IPS-NIHi7 (cell line): Measurements from ENCODE around the gene CLBA1.

Experiments
- DNase-seq: peaks from one replicate; pipeline ENCODE4 v3.0.0; 2012; ENCODE audit warnings: mixed read lengths; ENCODE audit errors: extremely low spot score

The CLBA1 gene

DNA sequence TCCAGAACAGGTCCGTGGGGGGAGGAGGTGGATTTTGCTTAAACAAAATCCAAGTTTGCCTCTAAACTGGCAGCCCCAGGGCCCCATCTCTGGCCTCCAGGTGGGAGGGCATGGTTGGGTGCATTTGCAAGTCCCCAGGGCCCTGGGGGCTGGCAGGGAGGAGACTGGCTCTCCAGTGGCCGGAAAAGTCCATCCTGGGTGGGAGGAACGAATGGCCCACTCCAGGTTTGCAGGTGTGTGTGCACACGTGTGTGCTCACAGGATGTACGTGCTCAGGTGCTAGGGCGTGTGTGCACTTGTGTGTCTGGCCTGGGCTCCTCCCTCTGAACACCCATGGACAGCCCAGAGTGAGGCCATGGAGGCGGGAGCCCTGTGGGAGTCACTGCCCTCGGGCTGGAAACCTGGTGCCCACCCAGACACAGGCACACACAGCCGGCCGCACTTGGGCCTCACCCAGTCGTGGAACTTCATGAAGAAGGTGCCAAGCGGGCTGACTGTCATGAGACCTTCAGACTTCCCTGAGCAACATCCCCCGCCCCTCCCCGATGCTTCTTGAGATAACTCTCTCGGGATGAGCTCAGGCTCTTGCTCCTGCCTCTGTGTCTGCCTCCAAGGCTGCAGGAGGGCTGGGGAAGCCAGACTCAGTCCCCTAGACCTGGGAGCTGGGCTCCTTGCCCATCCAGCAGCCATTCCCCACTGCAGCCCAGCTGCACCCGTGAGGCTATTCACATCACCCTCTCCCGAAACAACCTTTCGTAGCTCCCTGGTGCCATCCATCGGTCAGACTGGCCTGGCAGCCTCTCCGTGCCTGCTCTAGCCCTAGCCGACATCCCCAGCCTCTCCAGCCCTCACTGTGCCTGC is 16.8 kb upstream of the CLBA1 start:
- DNase-seq: no peak

DNA sequence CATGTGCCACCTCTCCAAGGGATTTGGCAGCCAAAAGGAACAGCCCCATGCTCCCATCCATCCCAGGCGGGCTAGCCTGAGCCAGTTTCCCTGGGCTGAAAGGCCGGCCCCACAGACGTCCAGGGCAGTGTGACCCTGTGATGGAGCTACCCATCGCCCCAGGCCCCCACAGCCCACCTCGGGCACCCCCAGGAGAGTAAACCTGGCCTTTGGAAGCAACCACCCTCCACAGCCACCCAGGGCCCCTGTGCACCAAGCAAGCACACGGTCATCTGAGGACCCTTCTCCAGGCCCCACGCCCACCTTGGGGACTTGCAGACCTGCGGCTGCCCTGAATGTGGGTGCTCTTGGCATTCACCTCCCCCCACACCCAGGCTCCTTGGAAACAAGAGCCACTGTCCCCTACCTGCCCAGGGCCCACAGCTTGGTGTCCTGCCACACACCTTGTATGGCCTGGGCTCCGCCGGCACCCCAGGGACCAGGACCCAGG is 15.8 kb upstream of the CLBA1 start:
- no peak for DNase-seq

DNA sequence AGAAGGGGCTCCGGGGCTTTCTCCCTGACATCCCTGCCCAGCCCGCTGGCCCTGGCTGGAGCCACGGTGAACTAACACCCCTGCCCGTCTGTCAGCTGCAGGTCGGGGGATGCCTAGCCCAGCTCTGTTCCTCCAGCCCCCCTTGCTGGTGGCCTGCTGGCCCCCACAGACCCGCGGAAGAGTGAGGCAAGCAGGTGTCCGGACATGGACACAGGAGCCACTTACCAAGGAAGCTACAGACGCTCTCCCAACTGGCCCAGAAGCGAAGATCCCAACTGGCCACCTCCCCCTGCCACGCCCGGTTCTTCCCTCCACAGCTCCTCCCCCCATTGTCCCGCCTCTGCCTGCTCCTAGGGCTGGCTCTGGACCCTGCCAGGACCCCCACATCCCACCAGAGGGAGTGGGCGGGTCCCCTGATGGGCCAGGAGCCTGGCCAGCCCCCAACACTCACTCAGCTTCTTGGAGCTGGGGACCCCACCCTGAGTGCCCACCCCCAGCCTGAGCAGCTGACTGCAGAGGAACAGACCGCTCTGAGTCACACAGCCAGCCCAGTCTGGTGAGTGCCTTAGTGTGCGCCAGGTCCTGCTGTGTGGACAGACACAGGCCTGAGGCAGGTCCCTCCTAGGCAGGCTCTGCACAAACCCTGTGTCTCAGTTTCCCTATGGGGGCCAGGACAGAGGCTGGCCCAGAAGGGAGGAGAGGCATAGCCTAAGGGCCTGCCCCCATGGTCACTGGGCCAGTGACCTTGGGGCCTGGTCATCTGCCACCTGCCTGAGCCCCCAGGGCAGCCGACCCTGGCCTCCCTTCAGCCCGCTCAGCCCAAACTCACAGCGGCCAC is 15.1 kb upstream of the CLBA1 start:
- no peak for DNase-seq

DNA sequence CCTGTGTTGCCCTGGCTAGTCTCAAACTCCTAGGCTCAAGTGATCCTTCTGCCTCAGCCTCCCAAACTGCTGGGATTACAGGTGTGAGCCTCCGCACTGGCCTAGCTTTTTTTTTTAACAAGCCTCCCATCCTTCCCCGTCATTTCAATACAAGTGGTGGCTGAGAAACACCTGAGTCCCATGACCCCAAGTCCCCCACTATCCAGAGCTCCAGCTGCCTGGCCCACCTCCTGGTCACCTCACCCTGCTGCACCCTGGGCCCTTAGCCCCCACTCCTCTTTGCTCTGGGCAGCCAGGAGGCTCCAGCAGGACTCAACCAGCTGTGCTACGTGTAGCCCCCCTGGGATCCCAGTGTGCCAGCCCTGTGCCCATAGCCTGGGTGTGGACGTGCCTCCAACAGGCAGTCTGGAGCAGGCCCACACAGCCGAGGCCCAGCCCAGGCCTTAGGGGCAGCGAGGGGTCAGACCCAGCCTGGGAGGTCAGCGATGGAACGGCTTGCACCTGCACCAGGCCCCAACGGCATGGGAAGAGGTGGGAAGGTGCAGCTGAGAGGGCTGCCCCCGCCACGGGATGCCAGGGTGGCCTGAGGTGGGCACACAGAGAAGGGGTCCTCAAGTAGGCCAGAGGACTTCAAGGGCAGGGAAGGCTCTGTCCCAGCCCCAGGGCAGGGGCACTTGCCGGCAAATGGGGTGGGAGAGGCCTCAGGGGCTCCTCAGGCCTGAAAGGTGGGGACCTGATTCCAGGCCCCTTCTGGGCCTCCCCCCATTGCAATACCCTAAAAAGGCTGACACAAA is 13.9 kb upstream of the CLBA1 start:
- no peak for DNase-seq

DNA sequence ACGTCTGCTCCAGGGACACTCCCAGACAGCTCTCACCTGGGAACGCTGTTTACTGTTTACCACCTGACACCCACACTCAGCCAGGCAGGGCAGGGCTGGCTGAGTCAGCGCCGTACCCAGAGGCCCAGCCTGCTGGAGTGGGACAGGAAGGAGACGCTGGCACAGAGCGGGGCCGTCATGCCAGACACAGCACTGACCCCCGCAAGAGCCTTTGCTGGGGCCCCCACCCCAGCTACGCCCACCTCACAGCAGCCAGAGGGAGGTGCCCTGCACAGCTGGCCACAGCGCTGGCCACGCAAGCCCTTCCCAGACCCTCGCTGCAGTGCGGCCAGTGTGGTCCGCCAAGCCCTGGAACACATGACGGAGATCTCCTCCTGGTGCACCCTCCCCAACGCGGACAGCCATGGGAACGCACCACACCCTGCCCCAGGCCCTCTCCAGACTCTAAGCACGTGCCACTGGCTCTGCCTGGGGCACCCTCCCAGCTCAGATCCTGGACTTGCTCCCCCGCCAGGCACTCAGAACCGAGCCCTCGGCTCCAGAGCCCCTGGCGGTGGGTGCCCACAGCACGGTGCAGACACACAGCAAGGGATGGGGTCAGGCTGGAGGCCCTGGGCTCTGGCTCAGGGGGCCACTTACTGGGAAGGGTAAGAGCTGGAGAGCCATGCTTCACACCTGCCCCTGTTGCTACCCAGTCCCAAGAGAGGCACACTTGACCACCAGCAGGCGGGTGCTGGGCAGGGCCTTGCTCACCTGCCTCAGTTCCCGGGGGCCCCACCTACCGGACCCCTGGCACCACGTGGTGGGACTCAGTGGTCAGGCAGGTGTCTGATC is 13.1 kb upstream of the CLBA1 start:
- DNase-seq: no peak

DNA sequence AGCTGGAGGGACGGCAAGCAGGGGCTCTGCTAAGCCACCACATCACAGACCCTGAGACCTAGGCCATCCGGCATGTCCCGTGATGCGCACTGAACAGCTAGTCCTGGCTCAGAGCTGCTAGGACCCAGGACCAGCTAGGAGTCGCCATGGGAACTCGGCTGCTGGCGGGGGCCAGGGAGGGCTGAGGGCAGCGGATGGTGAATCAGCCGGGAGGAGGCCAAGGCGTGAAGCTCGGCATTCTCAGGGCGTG is 12.5 kb upstream of the CLBA1 start:
- peak; percentile 50 for DNase-seq

DNA sequence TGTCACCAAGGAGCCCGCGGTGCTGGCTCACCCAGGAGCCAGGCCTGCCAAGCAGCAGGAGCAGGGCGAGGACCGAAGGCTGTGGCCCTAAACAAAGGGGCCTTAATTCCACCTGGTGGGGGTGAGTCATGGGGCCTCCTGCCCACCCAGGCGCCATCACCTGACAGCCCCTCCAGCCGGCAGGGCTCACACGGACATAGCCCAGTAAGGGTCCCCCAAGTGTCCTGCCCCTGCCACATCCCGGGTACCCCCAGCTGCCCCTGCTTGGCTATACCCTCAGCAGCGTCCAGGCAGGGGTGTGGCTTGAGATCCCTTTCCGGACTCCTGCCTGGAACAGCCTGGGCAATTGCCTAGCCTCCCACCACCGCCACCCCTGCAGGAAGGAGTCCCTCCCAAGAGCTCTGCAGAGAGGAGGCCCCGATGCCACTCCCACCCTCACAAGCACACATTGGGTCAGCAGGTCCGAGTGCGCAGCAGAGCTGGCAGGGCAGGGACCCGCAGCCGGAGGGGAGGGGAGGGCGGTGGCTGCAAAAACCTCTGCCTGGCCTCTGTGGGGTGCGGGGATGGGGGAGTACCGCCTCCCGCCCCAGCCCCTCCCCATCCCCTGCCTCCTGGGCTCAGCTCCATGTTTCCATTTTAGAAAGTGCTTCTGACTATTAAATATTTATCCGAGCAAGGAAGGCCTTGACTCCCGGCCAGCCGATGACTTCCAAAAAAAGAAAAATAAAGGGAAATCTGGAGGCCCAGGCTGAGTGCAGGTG is 12.0 kb upstream of the CLBA1 start:
- DNase-seq: no peak

DNA sequence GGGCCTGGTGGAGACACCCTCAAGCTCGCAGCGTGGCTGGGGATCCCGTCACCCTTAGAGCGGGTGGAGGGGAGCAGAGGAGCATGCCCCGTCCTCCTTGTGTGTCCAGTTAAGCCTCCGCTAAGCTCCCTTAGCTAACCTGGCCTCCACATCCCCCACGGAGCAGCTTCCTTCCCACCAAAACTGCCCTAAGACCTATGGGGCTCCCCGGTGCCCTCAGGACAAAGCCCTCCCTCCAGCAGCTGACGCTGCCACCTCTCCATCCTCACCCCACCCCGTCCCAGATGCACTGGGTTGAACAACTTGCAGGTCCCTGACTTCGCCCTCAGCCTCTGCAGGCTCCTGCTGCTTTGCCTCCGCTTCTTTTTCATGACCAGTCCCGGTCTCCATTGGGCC is 11.4 kb upstream of the CLBA1 start:
- DNase-seq: no peak

DNA sequence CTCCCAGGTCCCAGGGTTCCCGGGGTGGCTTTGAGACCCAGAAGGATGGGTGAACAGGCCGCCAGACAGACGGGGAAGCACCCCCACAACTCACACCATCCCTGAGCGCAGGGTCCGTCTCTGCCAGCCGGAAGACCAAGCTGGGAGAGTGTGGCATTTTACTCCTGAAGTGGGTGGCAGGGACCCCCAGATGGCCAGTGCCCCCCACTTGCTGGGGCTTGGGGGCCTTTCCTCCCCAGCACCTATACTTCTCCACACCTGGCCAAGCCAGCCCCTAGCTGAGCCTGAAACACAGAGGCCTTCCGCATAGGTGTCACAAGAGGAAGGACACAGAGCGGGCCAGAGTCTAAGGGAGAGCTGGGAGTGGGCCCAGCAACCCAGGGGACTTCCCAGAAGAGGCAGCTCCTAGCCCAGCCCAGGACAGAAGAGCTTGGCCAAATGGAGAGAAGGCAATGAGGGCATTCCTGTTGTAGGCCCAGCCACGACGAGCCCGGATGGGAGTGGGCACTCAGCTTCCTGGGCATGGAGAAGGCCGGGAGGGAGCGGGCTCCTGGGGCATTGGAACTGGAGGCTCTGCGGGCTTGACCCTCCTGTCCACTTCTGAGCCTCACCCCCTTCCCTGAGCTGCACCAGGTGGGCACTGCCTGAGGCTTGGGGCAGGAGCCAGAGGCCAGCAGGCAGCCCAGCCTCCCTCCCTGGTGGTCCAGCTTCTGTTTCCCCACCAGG is 10.8 kb upstream of the CLBA1 start:
- DNase-seq: no peak

DNA sequence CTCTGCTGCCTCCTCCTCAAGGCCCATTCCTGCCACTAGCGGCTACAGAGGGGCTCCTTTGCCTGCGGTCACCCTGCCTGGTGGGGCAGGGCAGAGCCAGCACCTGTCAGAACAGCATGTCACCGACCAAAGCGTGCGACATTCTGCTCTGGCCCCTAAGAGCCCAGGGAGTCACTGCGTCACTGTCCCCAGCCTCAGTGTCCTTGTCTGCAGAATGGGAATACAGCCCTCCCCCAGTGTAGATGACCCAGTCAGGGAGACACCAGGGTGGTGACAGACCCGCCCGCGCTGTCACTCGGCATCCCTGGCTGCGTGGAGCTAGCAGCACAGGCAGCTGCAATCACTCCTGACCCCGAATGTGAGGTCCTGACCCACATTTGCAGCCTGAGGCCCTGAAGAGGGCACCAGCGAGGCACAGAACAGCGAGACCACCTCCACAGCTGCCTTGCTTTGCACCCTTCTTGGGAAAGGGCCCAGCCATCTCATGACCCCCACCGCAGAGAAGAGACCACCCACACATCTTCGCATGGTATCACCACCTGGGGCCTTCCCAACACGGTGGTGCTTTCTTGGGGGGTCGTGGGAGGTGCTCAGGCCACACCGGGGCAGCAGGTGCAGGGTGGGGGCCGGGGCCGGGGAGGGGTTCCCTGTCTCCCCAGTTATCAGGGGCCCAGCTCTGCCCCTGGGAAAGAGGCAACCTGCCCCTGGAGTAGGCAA is 9.9 kb upstream of the CLBA1 start:
- no peak for DNase-seq

DNA sequence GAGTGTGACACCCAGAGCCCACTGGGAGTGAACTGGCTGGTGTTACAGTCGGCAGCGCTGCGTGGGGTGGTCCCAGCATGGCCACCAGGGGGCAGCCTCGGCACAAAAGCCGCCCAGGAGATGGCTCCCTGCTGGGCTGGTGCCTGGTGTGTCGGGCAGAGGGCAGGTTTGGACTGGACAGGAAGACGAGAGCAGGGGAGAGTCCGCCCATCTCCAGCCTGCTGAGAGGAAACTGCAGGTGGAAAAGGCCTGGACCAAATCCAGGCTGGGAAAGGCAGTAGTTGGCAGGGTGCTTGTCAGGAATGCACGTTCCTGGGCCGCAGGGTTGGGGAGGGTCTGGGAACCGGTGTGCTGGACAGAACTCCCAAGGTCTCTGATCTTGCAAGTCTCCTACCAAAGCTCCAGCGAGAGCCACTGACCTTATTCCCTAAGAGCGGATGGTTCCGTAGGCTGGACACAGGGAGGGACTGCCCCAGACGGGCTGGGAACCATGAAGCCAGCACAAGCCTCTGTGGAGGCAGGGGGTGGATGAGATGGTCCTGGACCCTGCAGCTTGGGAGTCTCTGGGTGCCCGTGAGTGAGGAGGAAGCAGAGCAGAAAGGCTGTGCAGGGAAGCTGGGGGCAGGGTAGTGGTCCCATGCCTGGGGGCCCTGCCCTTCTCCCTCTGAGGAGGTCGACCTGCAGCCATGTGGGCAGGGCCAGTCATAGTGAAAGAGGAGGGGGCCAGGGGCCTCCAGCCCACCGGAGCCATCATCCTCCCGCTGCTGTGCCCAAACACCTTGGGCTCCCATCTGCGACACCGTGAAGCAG is 9.2 kb upstream of the CLBA1 start:
- DNase-seq: peak; percentile 61

DNA sequence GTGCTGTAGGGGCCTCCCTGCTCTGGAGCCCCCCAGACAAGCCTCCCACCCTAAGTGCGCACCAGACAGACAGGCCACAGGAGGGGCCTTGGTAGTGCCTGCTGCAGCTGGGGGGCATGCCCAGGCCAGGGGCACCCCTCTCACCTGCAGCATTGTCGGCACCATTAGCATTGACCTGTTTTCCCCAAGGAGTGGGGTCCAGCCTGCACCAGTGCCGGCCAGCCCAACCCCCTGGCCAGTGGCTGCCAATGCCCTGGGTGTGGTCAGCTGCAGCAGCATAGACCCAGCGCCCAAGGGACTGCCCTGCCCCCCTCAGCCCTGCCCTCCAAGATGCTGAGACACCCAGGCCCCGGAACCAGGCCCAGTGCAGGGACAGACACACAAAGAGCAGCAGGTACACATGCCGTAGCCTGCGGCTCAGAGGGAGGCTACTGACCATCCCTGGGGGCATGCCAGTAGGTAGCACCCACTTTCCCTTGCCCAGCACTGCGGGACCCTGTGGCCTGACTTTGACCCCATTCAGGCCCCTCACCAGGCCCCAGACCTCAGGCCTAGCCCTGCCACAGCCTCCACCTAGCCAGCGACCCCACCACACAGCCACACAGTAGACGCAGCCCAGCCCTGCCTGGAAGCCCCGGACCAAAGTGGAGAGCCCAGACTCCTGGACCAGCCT is 8.4 kb upstream of the CLBA1 start:
- no peak for DNase-seq

DNA sequence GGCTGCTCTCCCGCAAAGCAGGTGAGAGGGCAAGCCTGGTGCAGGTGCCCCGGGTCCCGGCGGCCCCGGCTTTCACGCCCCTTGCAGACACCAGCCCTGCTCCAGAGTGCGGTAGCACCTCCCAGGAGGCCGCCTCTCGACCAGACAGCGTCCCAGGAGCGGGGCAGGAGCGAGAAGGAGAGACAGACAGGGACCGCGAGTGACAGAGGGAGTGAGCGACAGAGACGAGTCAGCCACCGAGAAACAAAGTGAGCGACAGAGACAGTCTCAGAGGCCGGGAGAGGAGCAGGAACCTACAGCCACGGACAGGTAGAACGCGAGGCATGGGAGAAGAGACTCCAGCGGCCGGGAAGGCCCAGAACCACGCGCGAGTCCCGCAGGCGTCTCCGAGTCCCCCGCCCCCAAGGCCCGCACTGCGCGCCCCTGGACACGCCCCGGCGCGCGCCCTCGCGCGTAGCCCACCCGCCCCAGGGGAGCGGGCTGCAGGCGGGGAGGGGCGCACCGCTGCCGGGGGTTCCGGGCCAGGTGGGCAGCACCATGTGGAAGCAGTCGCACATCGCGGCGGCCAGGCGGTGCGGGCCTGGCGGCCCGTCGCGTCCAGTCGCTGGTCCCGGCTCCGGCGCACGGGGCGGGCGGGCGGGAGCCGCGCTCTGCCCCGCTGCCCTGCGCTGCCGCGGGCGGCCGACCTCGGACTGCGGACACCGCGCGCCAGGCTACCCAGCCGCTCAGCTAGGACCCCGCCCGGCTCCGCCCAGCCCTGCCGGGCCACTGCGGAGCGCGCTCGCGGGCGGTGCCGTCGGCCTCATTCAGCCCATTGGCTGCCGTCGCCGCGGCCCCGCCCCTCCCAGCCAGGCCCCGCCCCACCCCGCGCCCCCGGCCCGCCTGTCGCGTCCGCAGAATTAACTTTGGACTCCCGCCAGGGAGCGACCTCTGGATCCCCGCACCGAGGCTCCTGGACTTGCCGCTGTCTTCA is 7.6 kb upstream of the CLBA1 start, which contains the start of gene AHNAK2:
AHNAK2 (minus strand) TSS at position 694 of the 973 bp plus-strand sequence; CDS start at position 557, 137 bp downstream.
- DNase-seq: peak; percentile 94

DNA sequence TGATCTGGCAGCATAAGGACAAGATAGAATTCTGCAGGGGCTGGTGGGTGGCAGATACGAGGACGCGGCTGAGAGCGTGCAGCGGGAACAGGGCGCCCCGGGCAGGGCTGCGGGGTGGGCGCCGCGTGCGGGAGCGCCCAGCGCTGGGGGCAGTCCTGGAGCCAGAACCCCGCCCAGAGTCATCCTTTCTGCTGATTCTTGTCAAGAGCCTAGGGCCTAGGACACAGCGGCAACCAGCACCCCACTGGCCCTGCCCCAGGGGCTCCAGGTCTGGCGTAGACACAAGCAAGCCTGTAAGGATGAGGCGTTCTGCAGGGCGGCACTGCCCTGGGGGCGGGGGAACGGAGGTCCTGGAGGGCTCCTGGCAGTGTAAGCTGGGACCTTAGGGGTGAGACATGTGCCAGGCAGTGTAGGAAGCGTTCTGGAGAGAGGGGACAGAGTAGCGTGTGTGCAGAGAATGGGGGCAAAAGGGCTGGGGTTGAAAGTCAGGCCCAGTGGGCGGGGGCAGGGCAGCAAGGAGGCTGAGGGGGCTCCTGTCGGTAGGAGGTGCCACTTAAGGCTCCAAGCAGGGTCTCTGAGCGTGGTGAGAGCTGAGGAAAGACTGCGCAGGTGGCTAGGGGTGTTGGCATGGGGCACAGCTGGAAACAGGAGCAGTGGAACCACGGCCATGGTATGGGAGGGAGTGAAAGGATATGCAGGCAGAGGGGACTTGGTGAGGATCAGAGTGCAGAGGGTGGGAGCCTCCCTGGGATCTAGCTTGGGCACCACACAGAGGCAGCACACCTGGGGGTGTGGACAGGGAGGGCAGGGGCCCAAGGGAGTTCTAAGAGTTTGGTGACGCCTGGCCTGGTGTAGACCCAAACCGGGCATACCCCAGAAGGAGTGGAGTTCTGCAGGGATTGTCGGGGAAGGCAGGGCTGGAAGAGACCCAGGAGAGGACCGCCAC is 6.6 kb upstream of the CLBA1 start:
- no peak for DNase-seq
